Chondrocyte (in vitro differentiated cells): Measurements from ENCODE around the gene FH. TPM values are rescaled to one million over a fixed set of nuclear protein-coding genes. Genes with fewer than 3 reads are reported as not detected.

Source experiments
- DNase-seq: peaks from one replicate; pipeline ENCODE4 v3.0.0; 2021; ENCODE audit warnings: mixed read lengths, low spot score
- H3K27ac Mint-ChIP-seq: one replicate; pipeline ENCODE4 v1.8.0; 2021; ENCODE audit warnings: mild to moderate bottlenecking, moderate library complexity, mixed read lengths; ENCODE audit not compliant: unreplicated experiment
- H3K27me3 Mint-ChIP-seq: 2 replicates; pipeline ENCODE4 v1.8.0; 2021; ENCODE audit warnings: low read depth, mixed read lengths
- H3K36me3 Mint-ChIP-seq: 2 replicates; pipeline ENCODE4 v1.8.0; 2021; ENCODE audit warnings: low read depth, mixed read lengths
- H3K4me1 Mint-ChIP-seq: 2 replicates; pipeline ENCODE4 v1.8.0; 2021; ENCODE audit warnings: low read depth, mild to moderate bottlenecking, mixed read lengths
- H3K4me3 Mint-ChIP-seq: one replicate; pipeline ENCODE4 v1.8.0; 2021; ENCODE audit warnings: mild to moderate bottlenecking, moderate library complexity, mixed read lengths; ENCODE audit not compliant: unreplicated experiment
- H3K9me3 Mint-ChIP-seq: 2 replicates; pipeline ENCODE4 v1.8.0; 2021; ENCODE audit warnings: low read depth, mixed read lengths
- total RNA-seq: library from RNA; stranded (reverse); gene quantifications from 3 replicates; pipeline ENCODE4 v1.2.1, GENCODE V29; 2021
- TF ChIP-seq, protein P1 (sequence below): fragments of 200-600 bp; sonication (generic); IDR thresholded peaks from 2 replicates; pipeline ENCODE4 v1.5.0; 2021; ENCODE audit warnings: antibody characterized with exemption, mild to moderate bottlenecking, moderate library complexity

Gene FH
- total RNA-seq, 1 donor from 2014 or later = 57.9 TPM

DNA sequence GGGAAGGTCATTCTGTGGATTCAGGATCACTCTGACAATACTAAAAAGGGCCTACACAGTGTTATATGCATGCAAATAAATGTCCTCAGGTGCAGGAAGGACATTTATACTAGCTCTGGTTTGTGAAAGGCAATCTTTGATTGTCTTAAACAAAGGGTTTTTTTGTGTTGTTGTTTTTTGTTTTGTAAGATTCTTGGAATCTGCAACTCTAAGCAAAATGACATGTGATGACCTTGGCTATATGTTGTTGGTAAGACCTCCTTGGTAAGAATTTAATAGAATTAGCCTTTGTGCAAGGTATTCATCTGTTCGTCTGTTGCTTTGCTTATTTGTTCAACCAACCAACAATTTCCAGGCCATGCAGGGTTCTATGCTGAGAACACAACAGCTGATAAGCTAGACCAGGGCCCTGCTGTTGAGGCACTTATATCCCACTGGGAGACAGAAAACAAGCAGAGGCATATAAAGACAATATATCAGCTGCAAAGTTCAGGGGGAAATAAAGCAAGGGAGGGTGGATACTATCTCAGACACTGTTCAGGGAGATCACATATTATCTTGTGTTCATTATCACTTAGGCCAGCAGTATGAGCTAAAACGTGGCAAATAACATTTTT, 60.3 kb downstream of the FH start:
- DNase-seq = no peak
- Mint-ChIP-seq H3K4me1 (no peaks in the 10 kb centered on the region), H3K27me3 (no peaks in the 10 kb centered on the region), H3K9me3 (peaks cover 5% of the 10 kb centered on the region), H3K36me3 (no peaks in the 10 kb centered on the region), H3K4me3 (no peak overlapping the region), H3K27ac (no peak overlapping the region)
- TF ChIP-seq, protein P1, sequence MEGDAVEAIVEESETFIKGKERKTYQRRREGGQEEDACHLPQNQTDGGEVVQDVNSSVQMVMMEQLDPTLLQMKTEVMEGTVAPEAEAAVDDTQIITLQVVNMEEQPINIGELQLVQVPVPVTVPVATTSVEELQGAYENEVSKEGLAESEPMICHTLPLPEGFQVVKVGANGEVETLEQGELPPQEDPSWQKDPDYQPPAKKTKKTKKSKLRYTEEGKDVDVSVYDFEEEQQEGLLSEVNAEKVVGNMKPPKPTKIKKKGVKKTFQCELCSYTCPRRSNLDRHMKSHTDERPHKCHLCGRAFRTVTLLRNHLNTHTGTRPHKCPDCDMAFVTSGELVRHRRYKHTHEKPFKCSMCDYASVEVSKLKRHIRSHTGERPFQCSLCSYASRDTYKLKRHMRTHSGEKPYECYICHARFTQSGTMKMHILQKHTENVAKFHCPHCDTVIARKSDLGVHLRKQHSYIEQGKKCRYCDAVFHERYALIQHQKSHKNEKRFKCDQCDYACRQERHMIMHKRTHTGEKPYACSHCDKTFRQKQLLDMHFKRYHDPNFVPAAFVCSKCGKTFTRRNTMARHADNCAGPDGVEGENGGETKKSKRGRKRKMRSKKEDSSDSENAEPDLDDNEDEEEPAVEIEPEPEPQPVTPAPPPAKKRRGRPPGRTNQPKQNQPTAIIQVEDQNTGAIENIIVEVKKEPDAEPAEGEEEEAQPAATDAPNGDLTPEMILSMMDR = no peak

DNA sequence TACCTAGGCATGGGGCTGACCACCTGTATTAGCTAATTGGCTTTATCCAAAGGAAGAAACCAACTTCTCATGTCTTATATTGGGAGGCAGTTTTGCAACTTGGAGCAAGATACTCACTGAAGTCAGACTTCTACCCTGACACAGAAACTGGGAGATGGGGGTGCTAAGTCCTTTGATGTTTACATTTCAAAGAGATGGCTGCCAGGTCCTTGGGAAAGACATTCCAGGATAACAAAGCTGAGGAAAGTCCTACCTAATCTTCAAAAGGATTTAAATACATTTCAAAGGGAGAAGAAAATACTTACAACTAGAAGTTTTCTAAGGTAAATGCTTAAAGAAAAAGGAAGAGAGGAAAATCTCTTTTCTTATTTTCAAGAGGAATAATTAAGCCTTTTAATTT, 62.1 kb downstream of the FH start:
- Mint-ChIP-seq H3K27ac (no peak overlapping the region), H3K27me3 (no peaks in the 10 kb centered on the region), H3K4me1 (no peaks in the 10 kb centered on the region), H3K4me3 (no peak overlapping the region), H3K36me3 (no peaks in the 10 kb centered on the region), H3K9me3 (peaks cover 8% of the 10 kb centered on the region)
- no peak for DNase-seq
- TF ChIP-seq, protein P1 = no peak

DNA sequence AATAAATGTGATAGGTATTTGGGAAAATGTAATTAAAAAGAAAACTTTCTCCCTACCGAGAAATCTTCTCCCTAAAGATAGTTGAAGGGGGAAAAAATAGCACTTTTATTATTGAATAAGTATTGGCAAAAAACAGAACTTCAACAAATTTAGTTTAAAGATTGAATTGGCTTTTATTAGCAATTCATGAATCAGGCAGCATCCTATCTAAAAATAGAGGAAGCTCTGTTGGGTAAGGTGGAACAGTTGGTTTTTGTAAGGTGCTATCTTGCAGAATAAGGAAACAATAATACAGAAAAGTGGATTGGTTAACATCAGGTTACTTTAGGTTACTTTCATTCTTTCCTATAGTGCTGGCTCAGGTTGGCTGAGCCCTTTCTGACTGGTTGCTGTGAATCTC, 62.8 kb downstream of the FH start:
- no peaks in the 10 kb centered on the region for H3K4me1 Mint-ChIP-seq
- H3K27me3 Mint-ChIP-seq = no peaks in the 10 kb centered on the region
- H3K4me3 Mint-ChIP-seq = no peak overlapping the region
- no peaks in the 10 kb centered on the region for H3K36me3 Mint-ChIP-seq
- no peak for DNase-seq
- H3K27ac Mint-ChIP-seq = no peak overlapping the region
- peaks cover 9% of the 10 kb centered on the region for H3K9me3 Mint-ChIP-seq
- TF ChIP-seq, protein P1 = no peak

DNA sequence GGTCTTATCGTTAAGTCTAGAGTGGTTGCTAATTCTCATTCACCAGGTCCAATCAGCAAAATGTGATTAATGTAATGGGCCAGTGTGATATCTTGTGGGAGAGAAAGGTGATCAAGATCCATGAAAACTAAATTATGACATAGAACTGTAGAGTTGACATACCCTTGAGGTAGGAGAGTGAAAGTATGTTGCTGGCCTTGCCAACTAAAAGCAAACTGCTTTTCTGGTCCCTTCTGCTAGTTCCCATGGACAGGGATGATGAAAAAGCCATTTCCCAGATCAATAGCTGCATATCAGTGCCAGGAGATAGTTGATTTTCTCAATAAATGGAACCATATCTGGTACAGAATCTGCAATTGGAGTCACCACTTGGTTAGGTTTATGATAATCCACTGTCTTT, 65.8 kb downstream of the FH start:
- Mint-ChIP-seq H3K4me1 (no peaks in the 10 kb centered on the region), H3K27ac (no peak overlapping the region), H3K4me3 (no peak overlapping the region), H3K9me3 (peaks cover 9% of the 10 kb centered on the region), H3K36me3 (no peaks in the 10 kb centered on the region), H3K27me3 (no peaks in the 10 kb centered on the region)
- no peak for DNase-seq
- TF ChIP-seq, protein P1 = no peak

DNA sequence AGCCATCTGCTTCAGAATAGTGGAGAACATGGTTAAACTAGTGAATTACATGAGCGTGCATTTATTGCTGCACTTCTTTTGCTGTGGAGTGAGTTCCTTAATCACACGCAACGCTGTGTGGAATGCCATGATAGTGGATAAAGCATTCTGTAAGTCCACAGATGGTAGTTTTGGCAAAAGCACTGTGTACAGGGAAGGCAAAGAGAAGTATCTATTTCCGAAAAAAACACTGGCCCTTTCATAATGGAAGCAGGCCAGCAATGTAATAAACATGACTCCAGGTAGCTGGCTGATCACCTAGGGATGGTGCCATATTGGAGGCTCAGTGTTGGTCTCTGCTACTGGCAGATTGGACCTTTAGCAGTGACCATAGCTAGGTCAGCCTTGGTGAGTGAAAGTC, 67.6 kb downstream of the FH start:
- no peak for DNase-seq
- no peak overlapping the region for H3K4me3 Mint-ChIP-seq
- H3K9me3 Mint-ChIP-seq = peaks cover 9% of the 10 kb centered on the region
- TF ChIP-seq, protein P1 = no peak
- no peaks in the 10 kb centered on the region for H3K27me3 Mint-ChIP-seq
- H3K4me1 Mint-ChIP-seq = no peaks in the 10 kb centered on the region
- H3K27ac Mint-ChIP-seq = no peak overlapping the region
- no peaks in the 10 kb centered on the region for H3K36me3 Mint-ChIP-seq

Other genes starting within 250 kb of the FH start
- gene RGS7, start 162.6 kb downstream of the FH start, total RNA-seq = 3.3 to 4.5 TPM (median 3.9 TPM) in 3 replicates
- not detected in 3 replicates for gene KMO, start 12.6 kb upstream of the FH start, total RNA-seq
- 12.8 to 14.0 TPM (median 13.3 TPM) in 3 replicates for gene CHML, start 120.6 kb upstream of the FH start, total RNA-seq
- 20.0 to 29.1 TPM (median 23.5 TPM) in 3 replicates for gene OPN3, start 120.6 kb upstream of the FH start, total RNA-seq
- gene WDR64, start 132.5 kb upstream of the FH start, total RNA-seq = 0.17 TPM in 1 of 3 replicates, not detected in the others